Mononuclear cell (primary cell): Measurements from ENCODE around the gene AGL. TPM values are rescaled to one million over a fixed set of nuclear protein-coding genes. Genes with fewer than 3 reads are reported as not detected.
"Not testable (repeated sequence)": the region's sequence is repeated elsewhere in the genome, so short reads cannot be mapped to it uniquely, and the experiment has no call there.

Experiments used
- H3K27me3 ChIP-seq: 2 replicates; pipeline ENCODE4 v1.6.0; 2011; ENCODE audit warnings: low read length, control low read depth; ENCODE audit not compliant: insufficient read depth
- H3K4me1 ChIP-seq: 2 replicates; pipeline ENCODE4 v1.5.1; 2011; ENCODE audit warnings: mild to moderate bottlenecking, low read length, control low read depth; ENCODE audit not compliant: insufficient read depth
- H3K4me3 ChIP-seq: 2 replicates; pipeline ENCODE4 v1.5.1; 2011; ENCODE audit warnings: mild to moderate bottlenecking, low read length, moderate library complexity
- H3K9me3 ChIP-seq: 2 replicates; pipeline ENCODE4 v1.5.1; 2011; ENCODE audit warnings: low read depth, mild to moderate bottlenecking, control low read depth, low read length
- total RNA-seq: library from RNA; depleted of rRNA; stranded (reverse); fragments of >200 nt; gene quantifications from one replicate; pipeline ENCODE4 v1.2.3, GENCODE V29; 2012

AGL gene
- total RNA-seq, 1 donor = 6.1 TPM

DNA sequence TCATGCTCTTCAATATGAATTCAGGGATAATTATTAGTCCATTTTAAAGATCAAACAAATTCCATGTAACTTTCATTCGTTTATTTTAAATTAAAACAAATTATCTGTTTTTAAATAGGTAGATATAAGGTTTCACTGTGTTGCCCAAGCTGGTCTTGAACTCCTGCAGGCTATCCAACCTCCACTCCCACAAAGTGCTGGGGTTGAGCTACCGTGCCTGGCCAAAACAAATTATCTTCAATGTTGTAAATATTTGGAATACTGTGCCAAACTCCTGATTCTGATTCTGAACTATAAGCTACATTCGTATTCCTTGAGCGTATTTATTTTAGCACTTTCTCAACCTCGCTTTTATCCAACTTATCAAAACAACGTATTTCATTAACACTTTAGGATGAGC lies 19.6 kb downstream of the AGL start:
- Histone ChIP-seq H3K9me3 (no peaks in the 10 kb centered on the region), H3K27me3 (no peaks in the 10 kb centered on the region), H3K4me1 (no peaks in the 10 kb centered on the region), H3K4me3 (no peak overlapping the region)

DNA sequence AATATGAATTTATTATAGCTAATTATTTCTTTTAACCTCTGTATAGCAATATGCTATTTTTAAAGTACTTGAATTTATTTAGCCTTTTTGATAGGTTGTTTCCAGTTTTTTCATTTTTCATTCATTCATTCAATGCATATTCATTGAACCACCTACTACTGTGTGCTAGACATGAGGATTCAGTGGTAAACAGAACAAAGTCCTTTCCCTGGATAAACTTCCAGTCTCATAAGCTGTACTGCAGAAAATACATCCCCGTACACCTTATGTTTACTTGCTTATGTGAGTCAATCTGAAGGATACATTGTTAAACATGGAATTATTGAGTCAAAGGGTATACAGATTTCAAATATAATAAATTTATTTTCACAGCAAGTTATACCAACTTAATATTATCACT lies 21.9 kb downstream of the AGL start:
- Histone ChIP-seq H3K4me3 (no peak overlapping the region), H3K9me3 (no peaks in the 10 kb centered on the region), H3K27me3 (no peaks in the 10 kb centered on the region), H3K4me1 (no peaks in the 10 kb centered on the region)

DNA sequence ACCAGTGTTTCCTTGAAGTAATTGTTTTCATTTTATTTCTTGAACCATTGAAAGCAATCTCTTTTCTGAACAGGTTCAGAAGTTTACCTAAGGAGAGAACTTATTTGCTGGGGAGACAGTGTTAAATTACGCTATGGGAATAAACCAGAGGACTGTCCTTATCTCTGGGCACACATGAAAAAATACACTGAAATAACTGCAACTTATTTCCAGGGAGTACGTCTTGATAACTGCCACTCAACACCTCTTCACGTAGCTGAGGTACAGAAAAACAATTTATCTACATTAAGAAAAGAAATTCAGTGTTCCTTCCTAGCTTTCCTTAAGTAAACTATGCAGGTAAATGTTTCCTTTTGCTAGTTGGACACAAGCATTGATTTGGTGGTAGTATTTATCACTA lies 27.4 kb downstream of the AGL start:
- Histone ChIP-seq H3K4me3 (no peak overlapping the region), H3K9me3 (no peaks in the 10 kb centered on the region), H3K27me3 (no peaks in the 10 kb centered on the region), H3K4me1 (no peaks in the 10 kb centered on the region)

DNA sequence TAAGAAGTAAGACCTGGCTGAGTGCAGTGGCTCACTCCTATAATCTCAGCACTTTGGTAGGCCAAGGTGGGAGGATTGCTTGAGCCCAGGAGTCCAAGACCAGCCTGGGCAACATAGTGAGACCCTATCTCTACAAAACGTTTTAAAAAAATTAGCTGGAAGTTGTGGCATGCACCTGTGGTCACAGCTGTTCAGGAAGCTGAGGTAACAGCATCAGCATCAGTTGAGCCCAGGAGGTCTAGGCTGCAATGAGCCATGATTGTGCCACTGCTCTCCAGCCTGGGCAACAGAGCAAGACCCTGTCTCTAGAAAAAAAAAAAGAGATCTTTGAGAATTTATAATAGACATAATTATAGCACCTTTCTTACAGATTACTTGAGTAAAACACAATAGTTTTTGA lies 36.0 kb downstream of the AGL start:
- Histone ChIP-seq H3K4me1 (no peaks in the 10 kb centered on the region), H3K4me3 (no peak overlapping the region), H3K27me3 (no peaks in the 10 kb centered on the region), H3K9me3 (no peaks in the 10 kb centered on the region)

DNA sequence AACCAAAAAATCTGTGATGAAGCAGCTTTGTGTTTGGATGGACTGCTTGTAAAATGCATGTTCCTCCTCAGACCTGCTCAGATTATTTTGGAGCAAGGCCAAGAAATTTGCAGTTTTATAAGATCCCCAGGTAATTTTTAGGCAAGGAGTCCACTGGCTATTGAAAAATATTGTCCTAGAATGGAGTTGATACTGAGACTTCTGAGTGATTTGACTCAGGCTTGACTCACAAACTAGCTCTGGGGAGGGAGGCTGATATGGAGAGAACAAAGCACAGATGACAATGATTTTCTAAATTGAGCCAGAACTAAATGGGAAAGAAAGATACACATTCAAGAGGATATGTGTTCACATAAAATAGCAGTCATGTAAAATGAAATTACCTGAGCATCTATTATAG lies 36.7 kb downstream of the AGL start:
- H3K4me1 ChIP-seq = no peaks in the 10 kb centered on the region
- H3K9me3 ChIP-seq = no peaks in the 10 kb centered on the region
- no peak overlapping the region for H3K4me3 ChIP-seq
- no peaks in the 10 kb centered on the region for H3K27me3 ChIP-seq

DNA sequence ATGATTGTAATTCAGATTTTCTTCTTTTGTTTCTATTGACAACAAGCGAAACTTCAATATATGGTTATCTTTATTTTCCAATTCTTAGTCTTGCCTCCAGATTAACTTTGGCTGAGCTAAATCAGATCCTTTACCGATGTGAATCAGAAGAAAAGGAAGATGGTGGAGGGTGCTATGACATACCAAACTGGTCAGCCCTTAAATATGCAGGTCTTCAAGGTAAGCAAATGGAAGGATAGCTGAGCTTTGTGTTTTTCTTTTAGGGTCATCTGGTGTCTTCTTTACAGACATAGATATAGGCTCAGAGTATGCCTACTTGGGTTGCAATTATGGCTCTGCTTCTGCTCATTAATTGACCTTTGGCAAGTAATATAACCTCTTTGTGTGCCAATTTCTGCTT lies 37.7 kb downstream of the AGL start:
- no peaks in the 10 kb centered on the region for H3K4me1 ChIP-seq
- H3K4me3 ChIP-seq = no peak overlapping the region
- H3K9me3 ChIP-seq = no peaks in the 10 kb centered on the region

GRCh38 chr1:99891997-99892396 lies 41.8 kb downstream of the AGL start:
- no peak overlapping the region for H3K4me3 ChIP-seq
- no peaks in the 10 kb centered on the region for H3K9me3 ChIP-seq
- no peaks in the 10 kb centered on the region for H3K4me1 ChIP-seq
- H3K27me3 ChIP-seq = no peaks in the 10 kb centered on the region

More for the DNA sequence above, 37.7 kb downstream of the AGL start:
- no peaks in the 10 kb centered on the region for H3K27me3 ChIP-seq

DNA sequence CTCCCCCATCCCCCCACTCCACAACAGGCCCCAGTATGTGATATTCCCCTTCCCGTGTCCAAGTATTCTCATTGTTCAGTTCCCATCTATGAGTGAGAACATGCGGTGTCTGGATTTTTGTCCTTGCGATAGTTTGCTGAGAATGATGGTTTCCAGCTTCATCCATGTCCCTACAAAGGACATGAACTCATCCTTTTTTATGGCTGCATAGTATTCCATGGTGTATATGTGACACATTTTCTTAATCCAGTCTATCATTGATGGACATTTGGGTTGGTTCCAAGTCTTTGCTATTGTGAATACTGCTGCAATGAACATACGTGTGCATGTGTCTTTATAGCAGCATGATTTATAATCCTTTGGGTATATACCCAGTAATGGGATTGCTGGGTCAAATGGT lies 53.1 kb downstream of the AGL start:
- not testable (repeated sequence) for H3K4me1 ChIP-seq, H3K27me3 ChIP-seq, H3K9me3 ChIP-seq, H3K4me3 ChIP-seq

GRCh38 chr1:99906535-99906934 lies 56.4 kb downstream of the AGL start:
- no peaks in the 10 kb centered on the region for H3K4me1 ChIP-seq
- no peaks in the 10 kb centered on the region for H3K27me3 ChIP-seq
- no peaks in the 10 kb centered on the region for H3K9me3 ChIP-seq
- H3K4me3 ChIP-seq = no peak overlapping the region

DNA sequence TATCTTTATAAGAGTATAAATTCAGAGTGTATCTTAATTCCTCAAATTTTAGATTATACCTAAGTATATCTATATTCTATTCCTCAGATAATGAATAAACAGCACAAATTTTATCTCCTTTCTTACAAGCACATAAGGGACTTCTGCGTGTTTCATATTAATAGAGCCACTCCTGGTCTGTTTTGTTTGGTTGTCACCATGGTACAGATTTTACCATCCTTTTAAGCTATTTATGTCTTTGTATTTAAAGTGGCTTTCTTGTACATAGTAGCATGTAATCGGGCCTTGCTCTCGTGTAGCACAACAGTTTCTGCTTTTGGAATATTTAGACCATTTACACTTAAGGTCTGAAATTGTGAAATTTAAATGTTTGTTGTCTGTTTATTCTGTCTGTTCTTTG lies 67.1 kb downstream of the AGL start:
- H3K27me3 ChIP-seq = no peaks in the 10 kb centered on the region
- H3K9me3 ChIP-seq = no peaks in the 10 kb centered on the region
- H3K4me3 ChIP-seq = no peak overlapping the region
- peaks cover 6% of the 10 kb centered on the region for H3K4me1 ChIP-seq

DNA sequence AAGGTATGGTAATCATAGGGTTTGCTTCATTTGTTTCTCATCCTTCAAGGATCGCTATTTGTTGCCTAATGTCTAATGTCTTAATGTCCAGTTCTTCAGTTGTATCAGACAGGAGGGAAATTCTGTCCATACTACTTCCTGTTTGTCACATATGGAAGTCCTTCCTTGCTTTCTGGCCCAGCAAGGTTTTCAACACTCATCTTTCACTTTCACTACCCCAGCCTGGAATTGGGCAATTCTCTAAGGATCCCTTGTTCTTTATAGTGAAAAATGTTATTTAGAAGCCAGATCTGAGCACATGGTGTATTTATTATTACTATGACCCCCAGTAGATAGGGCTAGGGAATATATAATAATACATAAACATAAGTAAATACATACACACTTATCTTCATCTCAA lies 69.1 kb downstream of the AGL start:
- Histone ChIP-seq H3K9me3 (no peaks in the 10 kb centered on the region), H3K27me3 (no peaks in the 10 kb centered on the region), H3K4me3 (no peak overlapping the region), H3K4me1 (peaks cover 6% of the 10 kb centered on the region)

DNA sequence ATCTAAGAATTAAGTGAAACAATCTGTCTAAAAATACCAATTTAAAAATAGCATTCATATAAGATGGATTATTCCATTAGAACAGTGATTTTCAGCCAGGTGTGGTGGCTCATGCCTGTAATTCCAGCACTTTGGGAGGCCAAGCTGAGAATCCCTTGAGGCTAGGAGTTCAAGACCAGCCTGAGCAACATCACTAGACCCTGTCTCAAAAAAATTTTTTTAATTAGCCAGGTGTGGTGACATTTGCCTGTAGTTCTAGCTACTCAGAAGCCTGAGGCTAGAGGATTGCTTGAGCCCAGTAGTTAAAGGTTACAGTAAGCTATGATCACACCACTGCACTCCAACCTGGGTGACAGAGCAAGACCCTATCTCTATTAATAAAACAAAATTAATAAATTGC lies 84.6 kb downstream of the AGL start:
- Histone ChIP-seq H3K4me1 (no peaks in the 10 kb centered on the region), H3K4me3 (no peak overlapping the region), H3K9me3 (no peaks in the 10 kb centered on the region), H3K27me3 (peaks cover 5% of the 10 kb centered on the region)

GRCh38 chr1:99935534-99935933 lies 85.4 kb downstream of the AGL start:
- Histone ChIP-seq H3K4me1 (no peaks in the 10 kb centered on the region), H3K4me3 (no peak overlapping the region)

DNA sequence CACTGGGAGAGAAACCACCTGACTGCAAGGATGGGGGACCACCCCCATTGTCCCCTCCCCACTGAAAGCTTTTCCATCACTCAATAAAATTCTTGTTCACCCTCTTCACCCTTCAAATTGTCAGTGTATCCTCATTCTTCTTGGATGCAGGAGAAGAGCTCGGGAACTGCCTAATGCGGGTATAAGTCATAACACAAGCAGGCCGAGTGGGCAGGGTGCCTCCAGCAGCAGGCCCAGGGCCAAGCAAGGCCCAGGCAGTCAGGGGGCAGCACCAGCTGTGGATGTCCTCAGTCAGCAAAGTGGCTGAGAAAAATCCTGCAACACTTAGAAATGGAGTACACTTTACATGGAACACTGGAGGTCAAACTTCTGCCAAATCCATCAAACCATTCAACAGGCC lies 85.9 kb downstream of the AGL start:
- H3K4me3 ChIP-seq = no peak overlapping the region

More at GRCh38 chr1:99935534-99935933, 85.4 kb downstream of the AGL start:
- Histone ChIP-seq H3K9me3 (no peaks in the 10 kb centered on the region), H3K27me3 (peaks cover 5% of the 10 kb centered on the region)

DNA sequence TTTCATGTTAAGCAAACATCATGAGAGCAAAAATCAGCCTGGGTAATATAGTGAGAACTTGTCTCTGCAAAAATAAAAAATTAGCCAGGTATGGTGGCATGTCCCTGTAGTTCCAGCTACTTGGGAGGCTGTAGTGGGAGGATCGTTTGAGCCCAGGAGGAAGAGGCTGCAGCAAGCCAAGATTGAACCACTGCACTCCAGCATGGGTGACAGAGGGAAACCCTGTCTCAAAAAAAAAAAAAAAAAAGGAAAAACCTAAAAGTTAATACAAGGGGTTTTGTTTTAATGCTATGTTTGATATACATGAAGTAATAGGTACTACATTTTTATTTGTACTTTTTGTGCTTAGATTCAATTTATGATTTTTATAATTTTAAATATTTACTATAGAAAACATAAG lies 92.6 kb downstream of the AGL start:
- no peaks in the 10 kb centered on the region for H3K27me3 ChIP-seq
- H3K4me1 ChIP-seq = no peaks in the 10 kb centered on the region
- no peaks in the 10 kb centered on the region for H3K9me3 ChIP-seq
- no peak overlapping the region for H3K4me3 ChIP-seq

More for the DNA sequence above, 85.9 kb downstream of the AGL start:
- Histone ChIP-seq H3K27me3 (peaks cover 5% of the 10 kb centered on the region), H3K4me1 (no peaks in the 10 kb centered on the region), H3K9me3 (no peaks in the 10 kb centered on the region)

- H3K27me3 ChIP-seq = no peaks in the 10 kb centered on the region
- H3K4me1 ChIP-seq = no peaks in the 10 kb centered on the region
- no peak overlapping the region for H3K4me3 ChIP-seq
- no peaks in the 10 kb centered on the region for H3K9me3 ChIP-seq
Measured at GRCh38 chr1:99943223-99943794, 93.1 kb downstream of the AGL start.
